Central memory CD8-positive, alpha-beta T cell (primary cell): ENCODE data around the gene CHSY3.

Source experiments
- ATAC-seq: fragments of 150-1000 bp; cut with Tn5 transposase; replicated peaks from 2 replicates; pipeline ENCODE4 v1.10.0; 2022; ENCODE audit warnings: mild to moderate bottlenecking, moderate FRiP score, moderate number of reproducible peaks; ENCODE audit not compliant: poor library complexity, severe bottlenecking; ENCODE audit errors: extremely low read depth
- DNase-seq, 2 donors: peaks; one replicate each; pipeline ENCODE4 v3.0.0; 2021; ENCODE audit warnings: low spot score in 2 of 2
- H3K27ac Mint-ChIP-seq: one replicate; pipeline ENCODE4 v1.8.0; 2022; ENCODE audit warnings: low read depth, mild to moderate bottlenecking, moderate library complexity, mixed read lengths
- H3K27me3 Mint-ChIP-seq: one replicate; pipeline ENCODE4 v1.8.0; 2022; ENCODE audit warnings: mixed read lengths
- H3K36me3 Mint-ChIP-seq: one replicate; pipeline ENCODE4 v1.8.0; 2022; ENCODE audit warnings: mild to moderate bottlenecking, moderate library complexity, mixed read lengths; ENCODE audit not compliant: insufficient read depth
- H3K4me1 Mint-ChIP-seq: one replicate; pipeline ENCODE4 v1.8.0; 2022; ENCODE audit warnings: mixed read lengths
- H3K4me3 Mint-ChIP-seq: one replicate; pipeline ENCODE4 v1.8.0; 2022; ENCODE audit warnings: mild to moderate bottlenecking, moderate library complexity, mixed read lengths
- H3K9me3 Mint-ChIP-seq: one replicate; pipeline ENCODE4 v1.8.0; 2022; ENCODE audit warnings: mixed read lengths

CHSY3 gene

DNA sequence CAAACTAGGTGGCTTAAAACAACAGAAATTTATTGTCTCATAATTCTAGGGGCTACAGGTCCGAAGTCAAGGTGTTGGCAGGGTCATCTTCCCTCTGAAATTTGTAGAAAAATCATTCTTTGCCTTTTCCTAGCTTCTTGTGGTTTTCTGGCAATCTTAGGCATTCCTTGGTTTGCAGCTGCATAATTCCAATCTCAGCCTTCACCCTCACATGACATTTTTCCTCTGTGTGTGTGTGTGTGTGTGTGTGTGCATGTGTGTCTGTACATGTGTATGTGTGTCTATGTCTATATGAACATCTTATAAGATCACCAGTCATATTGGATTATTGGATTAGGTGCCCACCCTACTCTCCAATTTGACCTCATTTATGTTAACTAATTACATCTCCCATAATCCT lies 330.6 kb downstream of the CHSY3 start:
- no peaks in the 10 kb centered on the region for H3K4me1 Mint-ChIP-seq
- H3K9me3 Mint-ChIP-seq: peaks cover 6% of the 10 kb centered on the region
- no peak for ATAC-seq
- no peaks in the 10 kb centered on the region for H3K27me3 Mint-ChIP-seq
- H3K36me3 Mint-ChIP-seq: no peaks in the 10 kb centered on the region
- H3K4me3 Mint-ChIP-seq: no peak overlapping the region
- no peak overlapping the region for H3K27ac Mint-ChIP-seq
- no peak for DNase-seq
